Neuronal stem cell (in vitro differentiated cells): ENCODE results near the gene PDCD4.

Source experiments
- DNase-seq: peaks from one replicate; pipeline ENCODE4 v3.0.0-alpha.2; 2013; ENCODE audit warnings: low spot score
- H2AFZ ChIP-seq: one replicate; pipeline ENCODE4 v1.6.1; 2013; ENCODE audit warnings: mild to moderate bottlenecking, low read length, inconsistent platforms
- H2AK5ac ChIP-seq: 2 replicates; pipeline ENCODE4 v1.6.1; 2013; ENCODE audit warnings: low read depth, mild to moderate bottlenecking, inconsistent platforms, low read length, moderate library complexity, mixed read lengths
- H2BK120ac ChIP-seq: 2 replicates; pipeline ENCODE4 v1.6.1; 2013; ENCODE audit warnings: low read depth, mild to moderate bottlenecking, inconsistent platforms, low read length, moderate library complexity, mixed read lengths
- H2BK12ac ChIP-seq: one replicate; pipeline ENCODE4 v1.6.1; 2013; ENCODE audit warnings: low read length, inconsistent platforms
- H2BK15ac ChIP-seq: 2 replicates; pipeline ENCODE4 v1.6.1; 2013; ENCODE audit warnings: mild to moderate bottlenecking, low read length, inconsistent platforms, mixed read lengths
- H2BK5ac ChIP-seq: one replicate; pipeline ENCODE4 v1.6.1; 2013; ENCODE audit warnings: inconsistent platforms, mild to moderate bottlenecking, low read length, moderate library complexity
- H3K14ac ChIP-seq: one replicate; pipeline ENCODE4 v1.6.1; 2013; ENCODE audit warnings: low read length, inconsistent platforms
- H3K18ac ChIP-seq: 2 replicates; pipeline ENCODE4 v1.6.1; 2013; ENCODE audit warnings: low read length, inconsistent platforms
- H3K23ac ChIP-seq: 2 replicates; pipeline ENCODE4 v1.6.1; 2013; ENCODE audit warnings: low read depth, mild to moderate bottlenecking, mixed read lengths, low read length, inconsistent platforms; ENCODE audit not compliant: poor library complexity
- H3K27ac ChIP-seq: replicated peaks from 3 replicates; pipeline ENCODE4 v1.5.1; 2013; ENCODE audit warnings: low read length, inconsistent platforms
- H3K27me3 ChIP-seq, 3 experiments: 2 replicates each; pipeline ENCODE4 v1.6.1; 2013; ENCODE audit warnings: low read length in 3 of 3, mild to moderate bottlenecking in 2 of 3, inconsistent platforms in 1 of 3, low read depth in 1 of 3, mixed read lengths in 1 of 3, moderate library complexity in 1 of 3; ENCODE audit not compliant: control insufficient read depth in 3 of 3, insufficient read depth in 3 of 3
- H3K36me3 ChIP-seq, 2 donors: replicated peaks in 1 of 2; 2 replicates each; pipeline ENCODE4 v1.6.1; 2013; ENCODE audit warnings: low read length in 2 of 2; ENCODE audit not compliant: control insufficient read depth in 2 of 2, insufficient read depth in 2 of 2
- H3K4ac ChIP-seq: 2 replicates; pipeline ENCODE4 v1.6.1; 2013; ENCODE audit warnings: inconsistent platforms, mild to moderate bottlenecking, low read length, moderate library complexity
- H3K4me1 ChIP-seq, 2 donors: 1 replicate in 1 of 2; 2 replicates in 1 of 2; pipeline ENCODE4 v1.6.1; 2013; ENCODE audit warnings: low read length in 2 of 2, low read depth in 1 of 2; ENCODE audit not compliant: control insufficient read depth in 2 of 2, insufficient read depth in 1 of 2
- H3K4me2 ChIP-seq: one replicate; pipeline ENCODE4 v1.6.1; 2013; ENCODE audit warnings: mild to moderate bottlenecking, low read length, inconsistent platforms; ENCODE audit not compliant: insufficient read depth, poor library complexity, severe bottlenecking
- H3K4me3 ChIP-seq, 2 donors: 2 replicates each; pipeline ENCODE4 v1.5.1; 2013; ENCODE audit warnings: low read length in 2 of 2, mild to moderate bottlenecking in 2 of 2, inconsistent platforms in 1 of 2, moderate library complexity in 1 of 2
- H3K79me1 ChIP-seq: one replicate; pipeline ENCODE4 v1.6.1; 2013; ENCODE audit warnings: low read depth, mild to moderate bottlenecking, inconsistent platforms, low read length, moderate library complexity
- H3K9ac ChIP-seq: one replicate; pipeline ENCODE4 v1.6.1; 2013; ENCODE audit warnings: mild to moderate bottlenecking, low read depth, low read length, inconsistent platforms; ENCODE audit not compliant: poor library complexity
- H3K9me3 ChIP-seq, 2 donors: replicated peaks in 1 of 2; 2 replicates each; pipeline versions ENCODE3 to v1.6.1; 2013; ENCODE audit warnings: low read length in 2 of 2, mild to moderate bottlenecking in 2 of 2, inconsistent platforms in 1 of 2, low read depth in 1 of 2, mixed read lengths in 1 of 2, moderate library complexity in 1 of 2; ENCODE audit not compliant: control insufficient read depth in 2 of 2, insufficient read depth in 1 of 2
- H4K8ac ChIP-seq: one replicate; pipeline ENCODE4 v1.6.1; 2013; ENCODE audit warnings: low read depth, mild to moderate bottlenecking, inconsistent platforms, low read length, moderate library complexity
- H4K91ac ChIP-seq: one replicate; pipeline ENCODE4 v1.6.1; 2013; ENCODE audit warnings: low read length, low read depth, mild to moderate bottlenecking, inconsistent platforms; ENCODE audit not compliant: poor library complexity
- WGBS, 2 donors: extraction: QIAGEN DNeasy Blood & Tissue Kit; methylation state at CpG; one replicate each; pipeline ENCODE4 v1.1.7; 2013; ENCODE audit warnings: missing lambda C conversion rate in 2 of 2, mixed read lengths in 1 of 2; ENCODE audit not compliant: insufficient read length in 2 of 2, insufficient replicate concordance in 1 of 2; ENCODE audit errors: extremely low coverage in 2 of 2; 5-methylcytosine and 5-hydroxymethylcytosine counted together

The PDCD4 gene

DNA sequence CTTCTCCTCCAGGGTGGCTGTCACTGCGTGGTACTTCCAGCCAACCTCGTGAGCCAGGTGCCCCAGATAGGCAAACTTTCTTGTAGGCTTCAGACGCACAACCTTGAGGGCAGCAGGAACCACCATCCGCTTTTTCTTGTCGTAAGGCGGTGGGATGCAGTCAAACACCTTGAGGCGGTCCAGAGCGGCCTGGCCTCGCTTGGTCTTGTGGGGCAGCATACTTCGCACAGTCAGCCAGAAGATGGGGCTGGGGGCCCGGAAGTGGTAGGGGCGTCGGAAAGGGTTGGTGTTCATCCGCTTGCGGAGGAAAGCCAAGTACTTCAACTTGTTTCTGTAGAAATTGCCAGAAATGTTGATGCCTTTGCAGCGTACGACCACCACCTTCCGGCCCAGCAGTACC, 65.0 kb downstream of the PDCD4 start:
- H3K9ac ChIP-seq: no peak overlapping the region
- no peak overlapping the region for H3K4me3 ChIP-seq
- H3K18ac ChIP-seq: no peak overlapping the region
- no peak overlapping the region for H2BK12ac ChIP-seq
- WGBS, 2 donors: no CpG with 5 or more reads among the region's 18 CpGs
- no peaks in the 10 kb centered on the region for H3K4me1 ChIP-seq
- H3K27me3 ChIP-seq: no peaks in the 10 kb centered on the region
- no peak overlapping the region for H3K23ac ChIP-seq
- H3K4me2 ChIP-seq: no peak overlapping the region
- no peak for DNase-seq
- H3K36me3 ChIP-seq: peaks cover 0 to 18% of the 10 kb centered on the region in 2 donors
- H3K9me3 ChIP-seq: peaks cover 0 to 3% of the 10 kb centered on the region in 2 donors
- no peak overlapping the region for H2AK5ac ChIP-seq
- H2BK120ac ChIP-seq: no peak overlapping the region
- no peak overlapping the region for H2BK5ac ChIP-seq
- H4K8ac ChIP-seq: peak overlapping the region; percentile 76
- H3K4ac ChIP-seq: no peak overlapping the region
- no peak overlapping the region for H3K14ac ChIP-seq
- no peak overlapping the region for H2AFZ ChIP-seq
- no peak overlapping the region for H4K91ac ChIP-seq
- H3K79me1 ChIP-seq: peaks cover 5% of the 10 kb centered on the region
- H3K27ac ChIP-seq: no peak overlapping the region
- no peak overlapping the region for H2BK15ac ChIP-seq

DNA sequence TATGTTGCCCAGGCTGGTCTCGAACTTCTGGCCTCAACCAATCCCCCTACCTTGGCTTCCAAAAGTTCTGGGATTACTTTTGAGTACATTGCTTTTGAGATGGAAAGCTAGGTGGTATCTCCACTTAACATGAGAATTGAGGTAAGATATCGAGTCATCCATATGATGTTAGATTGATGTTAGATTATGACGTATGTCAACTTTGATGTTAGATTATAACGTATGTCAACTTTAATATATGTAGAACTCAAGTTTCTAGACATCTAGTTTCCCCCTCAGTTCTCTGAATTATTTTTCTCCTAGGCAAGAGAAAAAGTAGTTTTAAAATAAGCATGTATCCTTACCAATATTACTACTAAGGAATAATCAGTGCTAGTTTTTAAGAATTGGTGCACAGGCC, 67.7 kb downstream of the PDCD4 start:
- Histone ChIP-seq H3K9me3 (peaks cover 0 to 28% of the 10 kb centered on the region in 2 donors), H2BK120ac (no peak overlapping the region), H3K27ac (no peak overlapping the region), H4K8ac (no peak overlapping the region), H2AK5ac (no peak overlapping the region), H3K4ac (no peak overlapping the region), H3K4me2 (no peak overlapping the region), H2AFZ (no peak overlapping the region), H3K9ac (no peak overlapping the region), H2BK12ac (no peak overlapping the region), H2BK5ac (no peak overlapping the region), H3K27me3 (no peaks in the 10 kb centered on the region), H3K18ac (no peak overlapping the region), H4K91ac (no peak overlapping the region), H3K23ac (no peak overlapping the region), H3K4me3 (no peak overlapping the region), H3K14ac (no peak overlapping the region), H2BK15ac (no peak overlapping the region), H3K79me1 (peaks cover 2% of the 10 kb centered on the region), H3K4me1 (no peaks in the 10 kb centered on the region), H3K36me3 (peaks cover 0 to 32% of the 10 kb centered on the region in 2 donors)
- no CpG with 5 or more reads among the region's 4 CpGs for WGBS, 2 donors
- no peak for DNase-seq

DNA sequence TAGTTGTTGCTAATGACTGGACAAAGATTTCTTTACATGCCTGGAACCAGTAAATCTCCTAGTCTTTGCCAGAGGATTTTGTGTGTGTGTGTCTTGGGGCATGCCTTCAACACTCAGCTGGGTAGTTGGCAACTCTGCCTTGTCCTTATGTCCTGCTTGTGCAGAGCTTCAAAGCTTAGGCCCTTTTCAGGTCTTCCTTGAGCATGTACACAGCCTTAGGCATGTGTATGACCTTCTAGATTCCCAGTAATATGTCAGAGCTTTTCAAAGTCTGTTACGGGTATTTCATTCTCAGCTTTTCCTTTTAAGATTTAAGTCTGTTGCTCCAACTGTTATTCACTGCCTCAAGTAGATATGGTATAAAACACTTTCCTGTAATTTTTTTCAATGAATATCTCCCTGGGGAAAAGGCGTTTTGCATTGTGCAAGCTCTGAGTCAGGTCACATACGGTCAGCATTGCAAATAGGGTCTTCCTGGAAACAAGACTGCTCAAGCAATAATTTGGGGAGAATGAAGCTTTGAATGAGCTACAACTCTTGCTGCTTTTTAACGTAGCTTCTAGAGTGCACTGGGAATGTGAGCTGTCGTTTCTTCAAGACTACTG, 73.2 kb downstream of the PDCD4 start:
- H3K4ac ChIP-seq: no peak overlapping the region
- no peak overlapping the region for H2BK120ac ChIP-seq
- no peak overlapping the region for H3K4me3 ChIP-seq
- no peak overlapping the region for H2BK5ac ChIP-seq
- H2AK5ac ChIP-seq: no peak overlapping the region
- H2BK15ac ChIP-seq: no peak overlapping the region
- no peak overlapping the region for H2AFZ ChIP-seq
- H3K14ac ChIP-seq: no peak overlapping the region
- H3K27me3 ChIP-seq: no peaks in the 10 kb centered on the region
- no peak for DNase-seq
- H3K4me2 ChIP-seq: no peak overlapping the region
- no peak overlapping the region for H4K91ac ChIP-seq
- no peak overlapping the region for H3K23ac ChIP-seq
- H3K9me3 ChIP-seq: peaks cover 4 to 68% of the 10 kb centered on the region in 2 donors
- H3K79me1 ChIP-seq: peaks cover 3% of the 10 kb centered on the region
- no CpG with 5 or more reads among the region's 5 CpGs for WGBS, 2 donors
- H3K18ac ChIP-seq: no peak overlapping the region
- no peak overlapping the region for H4K8ac ChIP-seq
- H3K9ac ChIP-seq: no peak overlapping the region
- peaks cover 0 to 6% of the 10 kb centered on the region in 2 donors for H3K4me1 ChIP-seq
- no peak overlapping the region for H2BK12ac ChIP-seq
- no peak overlapping the region for H3K27ac ChIP-seq
- H3K36me3 ChIP-seq: peaks cover 4 to 49% of the 10 kb centered on the region in 2 donors

DNA sequence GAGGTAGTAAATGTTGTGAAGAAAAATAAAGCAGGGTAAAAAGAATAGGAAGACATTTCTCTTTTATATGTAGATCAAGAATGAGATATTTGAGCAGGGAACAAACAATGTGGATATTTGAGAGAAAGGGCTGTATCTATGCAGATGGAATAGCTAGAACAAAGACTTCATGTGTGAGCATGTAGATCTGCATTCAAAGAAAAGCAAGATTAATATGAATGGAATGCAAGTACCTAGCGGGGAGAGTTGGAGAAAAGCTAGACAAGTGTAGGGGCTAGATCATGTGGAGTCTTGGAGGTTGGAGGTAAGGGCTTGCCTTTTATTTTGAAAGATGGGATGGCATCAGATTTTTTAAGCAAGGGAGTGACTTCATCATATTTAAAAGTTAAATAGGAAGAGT, 74.8 kb downstream of the PDCD4 start:
- WGBS, 2 donors: no CpG with 5 or more reads among the region's 1 CpG
- Histone ChIP-seq H3K4me2 (no peak overlapping the region), H4K8ac (no peak overlapping the region), H3K4me3 (no peak overlapping the region), H3K27me3 (no peaks in the 10 kb centered on the region), H3K23ac (no peak overlapping the region), H3K36me3 (peaks cover 4 to 52% of the 10 kb centered on the region in 2 donors), H3K18ac (no peak overlapping the region), H3K4ac (no peak overlapping the region), H3K14ac (no peak overlapping the region), H3K79me1 (peaks cover 3% of the 10 kb centered on the region), H3K4me1 (peaks cover 0 to 6% of the 10 kb centered on the region in 2 donors), H3K27ac (no peak overlapping the region), H2BK12ac (no peak overlapping the region), H3K9ac (no peak overlapping the region), H2AK5ac (no peak overlapping the region), H3K9me3 (peaks cover 4 to 69% of the 10 kb centered on the region in 2 donors), H4K91ac (no peak overlapping the region), H2BK5ac (no peak overlapping the region), H2AFZ (no peak overlapping the region), H2BK120ac (no peak overlapping the region), H2BK15ac (no peak overlapping the region)
- DNase-seq: no peak
